Endothelial cell of umbilical vein (primary cell): ENCODE data around the gene PRUNE2.

Experiments
- EZH2 ChIP-seq: IDR thresholded peaks from 2 replicates; pipeline ENCODE4 v1.6.1; 2012; ENCODE audit warnings: borderline replicate concordance, low read depth, mild to moderate bottlenecking, moderate library complexity, low read length, inconsistent platforms; ENCODE audit not compliant: severe bottlenecking
- GATA2 ChIP-seq: IDR thresholded peaks from 2 replicates; pipeline ENCODE4 v1.7.0; 2011; ENCODE audit warnings: low read depth, mild to moderate bottlenecking, moderate library complexity, mixed read lengths, low read length; ENCODE audit not compliant: insufficient read length, insufficient read depth
- POLR2A ChIP-seq: IDR thresholded peaks from 2 replicates; pipeline ENCODE4 v1.6.1; 2012; ENCODE audit warnings: low read depth, mild to moderate bottlenecking, control low read depth, low read length
- POLR2AphosphoS5 ChIP-seq: IDR thresholded peaks from 2 replicates; pipeline ENCODE4 v1.6.1; 2012; ENCODE audit warnings: low read depth, mild to moderate bottlenecking, control low read depth, low read length, moderate library complexity; ENCODE audit not compliant: insufficient read depth
- TF ChIP-seq, protein P1 (sequence below), 2 donors: IDR thresholded peaks; 1 replicate in 1 of 2; 2 replicates in 1 of 2; pipeline ENCODE4 v1.5.1; 2011; ENCODE audit warnings: low read length in 2 of 2, mild to moderate bottlenecking in 2 of 2, moderate library complexity in 2 of 2, control low read depth in 1 of 2, inconsistent platforms in 1 of 2, low read depth in 1 of 2; ENCODE audit not compliant: insufficient read depth in 1 of 2; ENCODE audit errors: extremely low read depth in 1 of 2
- TF ChIP-seq, protein P2 (sequence below): IDR thresholded peaks from 2 replicates; pipeline ENCODE4 v1.6.1; 2011; ENCODE audit not compliant: insufficient read depth, insufficient read length

DNA sequence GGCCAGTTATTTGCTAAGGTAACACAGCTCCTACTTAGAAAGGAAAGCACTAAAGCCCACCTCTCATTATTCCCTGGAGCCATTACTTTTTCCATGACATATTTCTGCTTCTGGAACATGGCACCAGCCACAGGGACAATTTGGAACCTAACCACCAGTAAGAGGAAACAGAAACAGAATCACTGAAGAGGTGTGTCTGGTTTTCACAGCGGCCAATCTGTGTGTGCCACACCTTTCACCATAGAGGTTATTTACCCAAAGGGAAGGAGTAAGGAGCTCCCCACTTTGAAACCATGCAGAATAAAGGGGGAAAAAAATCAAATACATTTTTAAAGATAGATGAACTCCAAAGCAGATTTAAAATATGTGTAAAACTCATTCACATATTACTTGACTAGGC lies 21.1 kb downstream of the PRUNE2 start:
- TF ChIP-seq, protein P1, sequence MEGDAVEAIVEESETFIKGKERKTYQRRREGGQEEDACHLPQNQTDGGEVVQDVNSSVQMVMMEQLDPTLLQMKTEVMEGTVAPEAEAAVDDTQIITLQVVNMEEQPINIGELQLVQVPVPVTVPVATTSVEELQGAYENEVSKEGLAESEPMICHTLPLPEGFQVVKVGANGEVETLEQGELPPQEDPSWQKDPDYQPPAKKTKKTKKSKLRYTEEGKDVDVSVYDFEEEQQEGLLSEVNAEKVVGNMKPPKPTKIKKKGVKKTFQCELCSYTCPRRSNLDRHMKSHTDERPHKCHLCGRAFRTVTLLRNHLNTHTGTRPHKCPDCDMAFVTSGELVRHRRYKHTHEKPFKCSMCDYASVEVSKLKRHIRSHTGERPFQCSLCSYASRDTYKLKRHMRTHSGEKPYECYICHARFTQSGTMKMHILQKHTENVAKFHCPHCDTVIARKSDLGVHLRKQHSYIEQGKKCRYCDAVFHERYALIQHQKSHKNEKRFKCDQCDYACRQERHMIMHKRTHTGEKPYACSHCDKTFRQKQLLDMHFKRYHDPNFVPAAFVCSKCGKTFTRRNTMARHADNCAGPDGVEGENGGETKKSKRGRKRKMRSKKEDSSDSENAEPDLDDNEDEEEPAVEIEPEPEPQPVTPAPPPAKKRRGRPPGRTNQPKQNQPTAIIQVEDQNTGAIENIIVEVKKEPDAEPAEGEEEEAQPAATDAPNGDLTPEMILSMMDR (IDR thresholded peaks at IDR 0.05; ENCODE audit: extremely low read depth in 1 of 2, insufficient read depth in 1 of 2, low read depth in 1 of 2, low read length in 2 of 2) = no peak
- TF ChIP-seq GATA2 = no peak
- TF ChIP-seq POLR2AphosphoS5 = no peak
- TF ChIP-seq, protein P2, sequence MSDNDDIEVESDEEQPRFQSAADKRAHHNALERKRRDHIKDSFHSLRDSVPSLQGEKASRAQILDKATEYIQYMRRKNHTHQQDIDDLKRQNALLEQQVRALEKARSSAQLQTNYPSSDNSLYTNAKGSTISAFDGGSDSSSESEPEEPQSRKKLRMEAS = no peak
- no peak for TF ChIP-seq EZH2
- no peak for TF ChIP-seq POLR2A
